Medulla oblongata (tissue), 1 donor: Measurements from ENCODE around the gene S100A13.
"Not testable (repeated sequence)": the region's sequence is repeated elsewhere in the genome, so short reads cannot be mapped to it uniquely, and the experiment has no call there.

Experiments used
- DNase-seq: peaks from one replicate; pipeline ENCODE4 v3.0.0-alpha.2; 2015; ENCODE audit errors: extremely low spot score

Gene S100A13

GRCh38 chr1:153648000-153648643 is 20.8 kb upstream of the S100A13 start:
- no peak for DNase-seq

GRCh38 chr1:153647346-153647714 is 20.0 kb upstream of the S100A13 start:
- DNase-seq: no peak

- DNase-seq: peak; percentile 58
These were observed 19.5 kb upstream of the S100A13 start for GRCh38 chr1:153646672-153647345.

- no peak for DNase-seq
These were observed 16.5 kb upstream of the S100A13 start for GRCh38 chr1:153643816-153644215.

GRCh38 chr1:153643100-153643499 is 15.8 kb upstream of the S100A13 start:
- DNase-seq: no peak

GRCh38 chr1:153642161-153642560 is 14.9 kb upstream of the S100A13 start:
- DNase-seq: no peak

GRCh38 chr1:153640861-153641260 is 13.6 kb upstream of the S100A13 start:
- DNase-seq: no peak

- DNase-seq: not testable (repeated sequence)
These were observed 12.9 kb upstream of the S100A13 start for GRCh38 chr1:153640213-153640612.

GRCh38 chr1:153639280-153639679 is 12.0 kb upstream of the S100A13 start:
- no peak for DNase-seq

- no peak for DNase-seq
These were observed 11.0 kb upstream of the S100A13 start for GRCh38 chr1:153638261-153638660.

GRCh38 chr1:153636312-153636711 is 9.0 kb upstream of the S100A13 start:
- DNase-seq: no peak

GRCh38 chr1:153635872-153636271 is 8.6 kb upstream of the S100A13 start:
- DNase-seq: no peak

GRCh38 chr1:153633754-153634665 is 6.7 kb upstream of the S100A13 start, which contains the start of gene CHTOP:
TSS of gene CHTOP (plus strand) at chr1:153634066. CDS start at chr1:153636589, 2,523 bp downstream.
- DNase-seq: peak; percentile 99

- DNase-seq: no peak
These were observed 6.0 kb upstream of the S100A13 start for GRCh38 chr1:153633161-153633753.

GRCh38 chr1:153631047-153632022 is 4.0 kb upstream of the S100A13 start:
- no peak for DNase-seq

- no peak for DNase-seq
These were observed 3.1 kb upstream of the S100A13 start for GRCh38 chr1:153630384-153630783.

- peak; percentile 75 for DNase-seq
These were observed 2.7 kb upstream of the S100A13 start for GRCh38 chr1:153629971-153630370.

GRCh38 chr1:153629343-153629665 is 2.0 kb upstream of the S100A13 start:
- DNase-seq: no peak

- no peak for DNase-seq
These were observed 1.5 kb upstream of the S100A13 start for GRCh38 chr1:153628638-153629342.
